GM19455 (cell line): ENCODE measurements around the gene PYDC2.
"Not testable (repeated sequence)": the region's sequence is repeated elsewhere in the genome, so short reads cannot be mapped to it uniquely, and the experiment has no call there.

ENCODE experiments used
- ATAC-seq: cut with Tn5 transposase; IDR thresholded peaks from one replicate; pipeline ENCODE4 v1.9.1; 2021; ENCODE audit not compliant: unreplicated experiment

PYDC2 gene

DNA sequence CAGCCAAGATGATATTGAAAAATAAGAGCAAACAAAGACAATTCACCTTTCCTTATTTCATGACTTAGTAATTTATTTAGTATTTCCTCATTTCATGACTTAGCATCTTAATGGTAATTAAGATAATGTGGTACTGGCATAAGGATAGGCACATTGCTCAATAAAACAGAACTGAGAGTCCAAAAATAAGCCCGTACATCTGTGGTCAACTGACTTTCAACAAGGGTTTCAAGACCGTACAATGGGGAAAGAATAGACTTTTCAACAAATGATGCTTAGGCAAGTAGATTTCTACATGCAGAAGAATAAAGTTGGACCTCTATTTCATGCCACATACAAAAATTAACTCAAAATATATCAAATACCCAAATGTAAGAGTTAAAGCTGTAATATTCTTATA, 603 bp upstream of the PYDC2 start:
- no peak for ATAC-seq

DNA sequence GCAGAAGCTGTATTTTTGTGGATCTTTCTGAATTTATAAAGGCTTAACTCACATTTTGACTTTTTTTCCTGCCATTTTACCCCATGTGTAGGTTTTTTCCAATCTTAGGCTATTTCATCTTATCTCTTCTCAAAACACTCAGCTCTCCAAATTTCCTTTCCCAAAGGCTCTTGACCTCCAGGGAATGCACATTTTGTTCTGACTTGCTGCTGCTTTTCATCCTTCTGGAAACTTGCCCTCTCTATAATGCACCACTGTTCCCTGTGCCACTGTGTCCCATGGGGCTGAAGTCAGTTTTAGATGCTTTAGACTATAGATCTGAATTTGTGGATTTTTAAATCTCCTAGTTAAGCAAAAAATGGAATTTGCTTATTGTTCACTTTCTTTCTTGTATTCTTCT, 9.1 kb downstream of the PYDC2 start:
- ATAC-seq, result no peak

DNA sequence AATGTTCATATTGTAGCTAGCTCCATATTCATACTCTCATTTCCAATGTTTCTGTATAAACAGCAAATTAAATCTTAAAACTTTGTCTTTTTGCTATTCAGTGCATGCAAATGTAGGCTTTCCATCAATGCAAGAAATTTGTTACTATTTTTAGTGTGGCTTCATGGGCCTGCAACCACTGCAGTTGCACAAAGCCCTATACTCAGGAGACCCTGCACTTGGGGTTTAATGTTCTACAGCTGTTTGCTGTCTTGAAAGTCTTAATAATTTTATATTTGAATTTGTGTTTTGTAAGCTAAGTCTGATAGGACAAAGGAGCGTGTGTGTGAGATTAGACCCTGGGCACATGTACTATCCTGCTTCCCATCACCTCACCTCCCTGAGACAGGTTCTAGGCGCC, 9.6 kb downstream of the PYDC2 start:
- no peak for ATAC-seq

DNA sequence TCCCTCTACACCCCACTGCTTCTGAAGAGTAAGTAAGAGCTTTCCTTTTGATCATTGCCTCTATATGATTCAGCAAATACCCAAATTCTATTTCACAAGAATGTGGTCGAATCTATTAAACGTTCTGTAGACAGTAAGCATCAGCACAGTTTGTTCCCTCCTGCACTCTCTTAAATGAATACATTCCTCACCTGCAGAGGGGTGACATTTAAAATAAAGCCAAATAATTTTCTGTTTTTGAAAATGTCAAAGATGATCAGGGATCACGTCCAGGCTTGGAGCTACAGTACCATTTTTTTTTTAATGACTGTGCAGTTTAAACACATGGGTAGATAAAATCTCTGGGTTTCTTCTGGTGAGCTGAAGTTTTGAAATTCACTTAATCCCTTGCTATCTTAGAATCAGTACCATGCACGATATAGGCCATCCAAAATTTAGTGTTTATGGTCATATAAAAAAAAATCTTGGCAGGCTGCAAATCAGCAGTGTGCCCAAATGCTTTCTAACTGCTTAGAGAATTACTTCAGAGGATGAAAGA, 12.8 kb downstream of the PYDC2 start:
- no peak for ATAC-seq

DNA sequence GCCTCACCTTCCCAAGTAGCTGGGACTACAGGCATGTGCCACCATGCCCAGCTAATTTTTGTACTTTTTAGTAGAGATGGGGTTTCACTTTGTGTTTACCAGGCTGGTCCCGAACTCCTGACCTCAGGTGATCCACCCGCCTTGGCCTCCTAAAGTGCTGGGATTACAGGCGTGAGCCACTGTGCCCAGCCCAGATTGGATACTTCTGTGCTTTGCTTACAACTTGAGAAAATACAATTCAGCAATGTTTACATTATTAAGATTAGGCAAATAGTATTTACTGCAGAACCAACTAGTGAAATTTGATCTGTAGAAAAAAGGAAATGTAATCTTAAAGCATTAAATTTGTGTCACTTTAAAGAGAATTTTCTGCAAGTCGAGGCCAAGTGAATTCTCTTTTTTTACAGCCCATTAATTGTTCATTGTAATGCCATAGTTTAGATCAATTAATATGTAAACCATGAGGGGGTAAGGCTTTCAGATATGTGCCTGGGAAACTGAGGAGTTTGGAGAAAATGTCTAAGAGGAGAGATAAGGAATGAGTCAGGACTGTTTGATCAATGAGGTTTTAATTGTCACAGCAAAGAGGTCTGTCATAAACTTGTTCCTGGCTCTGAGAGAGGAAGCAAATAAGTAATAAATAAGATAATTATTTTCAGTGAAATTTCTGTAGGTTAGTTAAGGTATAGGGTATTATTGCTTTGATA, 15.3 kb downstream of the PYDC2 start:
- no peak for ATAC-seq

DNA sequence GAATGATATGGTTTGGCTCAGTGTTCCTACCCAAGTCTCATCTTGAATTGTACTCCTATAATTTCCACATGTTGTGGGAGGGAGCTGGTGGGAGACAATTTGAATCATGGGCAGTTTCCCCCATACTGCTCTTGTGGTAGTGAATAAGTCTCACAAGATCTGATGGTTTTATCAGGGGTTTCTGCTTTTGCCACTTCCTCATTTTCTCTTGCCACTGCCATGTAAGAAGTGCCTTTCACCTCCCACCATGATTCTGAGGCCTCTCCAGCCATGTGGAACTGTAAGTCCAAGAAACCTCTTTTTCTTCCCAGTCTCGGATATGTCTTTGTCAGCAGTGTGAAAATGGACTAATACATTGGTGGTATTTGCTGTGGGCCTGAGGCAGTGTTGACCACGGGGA, 23.0 kb downstream of the PYDC2 start:
- not testable (repeated sequence) for ATAC-seq

DNA sequence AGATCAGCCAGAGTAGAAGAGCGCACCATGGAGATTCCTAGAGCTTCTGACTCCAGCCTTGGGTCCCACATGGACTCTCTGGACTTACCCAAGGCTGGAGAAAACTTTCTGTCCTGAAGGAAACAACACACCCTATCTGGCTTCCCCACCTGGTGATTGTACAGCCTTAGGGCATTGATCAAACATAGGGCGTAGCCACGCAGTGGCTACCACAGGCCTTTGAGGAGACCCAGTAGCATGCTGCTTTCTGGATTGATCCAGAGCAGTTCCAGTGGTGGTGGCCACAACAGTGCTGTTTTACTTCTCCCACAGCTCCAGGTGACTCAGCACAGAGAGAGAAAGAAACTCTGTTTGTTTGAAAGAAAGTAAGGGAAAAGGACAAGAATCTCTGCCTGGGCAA, 23.5 kb downstream of the PYDC2 start:
- ATAC-seq, result no peak

DNA sequence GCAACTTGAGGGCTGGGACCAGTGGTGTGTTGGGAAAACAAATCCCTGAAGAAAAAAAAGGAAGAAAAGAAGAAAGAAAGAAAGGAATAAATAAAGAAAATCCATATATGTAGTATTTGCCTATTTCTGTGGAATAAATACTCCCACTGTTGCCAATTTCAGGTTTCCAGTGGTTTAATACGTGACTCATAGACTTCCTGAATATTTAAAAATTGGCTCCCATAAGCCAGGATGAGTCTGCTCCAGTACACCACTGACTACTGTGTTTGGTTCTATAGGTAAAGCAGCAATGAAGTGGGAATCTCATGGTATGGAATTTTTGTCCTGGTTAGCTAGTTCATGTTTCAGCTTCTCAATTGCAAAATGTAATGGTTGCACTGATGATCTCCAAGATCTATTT, 31.6 kb downstream of the PYDC2 start:
- ATAC-seq, result no peak

DNA sequence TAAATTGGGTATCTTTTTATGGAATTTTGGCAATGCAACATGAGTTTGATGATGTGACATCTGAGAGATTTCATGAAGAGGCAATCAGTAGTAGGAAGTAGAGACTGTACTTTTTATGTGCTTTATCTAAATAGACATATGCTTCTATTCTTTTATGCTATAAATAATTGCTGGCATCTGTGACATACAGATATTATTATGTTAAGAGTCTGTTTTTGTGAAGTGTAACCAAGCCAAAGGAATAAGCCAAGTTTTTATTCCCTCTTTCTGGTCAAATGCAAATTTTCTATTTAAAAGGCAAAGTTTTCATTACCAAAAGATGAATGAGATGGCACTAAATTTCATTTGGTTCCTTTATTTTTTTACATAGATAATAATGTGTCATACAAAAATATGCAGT, 32.4 kb downstream of the PYDC2 start:
- ATAC-seq, result no peak

DNA sequence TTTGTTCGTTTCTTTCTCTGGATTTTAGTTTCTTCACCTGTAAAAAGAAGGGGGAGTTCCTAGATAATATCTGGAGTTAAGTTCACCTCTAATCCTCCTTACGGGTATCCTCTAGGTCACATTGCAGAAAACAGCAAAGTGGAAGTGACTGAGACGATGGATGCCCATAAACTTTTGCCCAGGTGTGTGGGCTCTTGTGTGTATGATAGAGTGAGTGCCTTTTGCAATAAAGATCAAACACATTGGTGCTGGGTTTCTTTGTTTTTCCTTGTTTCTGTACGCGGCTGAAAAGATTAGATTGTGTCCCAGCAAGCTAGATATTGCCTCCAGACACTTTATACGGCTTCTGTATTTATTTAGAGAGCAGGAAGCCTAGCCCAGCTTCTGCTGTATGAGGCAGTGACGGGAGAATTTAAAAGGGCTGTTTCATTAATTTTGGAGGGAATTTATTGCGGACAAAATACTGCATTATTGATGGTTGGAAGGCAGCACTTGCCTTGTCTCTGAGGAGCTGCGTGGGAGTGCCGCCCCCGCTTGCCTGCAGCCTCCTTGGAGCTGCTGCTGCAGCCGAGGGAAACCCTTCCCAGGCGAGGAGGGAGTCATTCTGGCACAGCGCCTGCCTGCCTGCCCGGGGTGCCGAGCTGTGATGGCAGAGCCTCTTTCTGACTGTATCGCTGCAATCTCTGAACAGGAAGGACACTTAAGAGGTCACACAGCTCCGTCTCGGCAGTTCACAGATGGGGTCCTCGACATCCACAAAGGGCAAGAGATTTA, 38.5 kb downstream of the PYDC2 start:
- ATAC-seq, result no peak

DNA sequence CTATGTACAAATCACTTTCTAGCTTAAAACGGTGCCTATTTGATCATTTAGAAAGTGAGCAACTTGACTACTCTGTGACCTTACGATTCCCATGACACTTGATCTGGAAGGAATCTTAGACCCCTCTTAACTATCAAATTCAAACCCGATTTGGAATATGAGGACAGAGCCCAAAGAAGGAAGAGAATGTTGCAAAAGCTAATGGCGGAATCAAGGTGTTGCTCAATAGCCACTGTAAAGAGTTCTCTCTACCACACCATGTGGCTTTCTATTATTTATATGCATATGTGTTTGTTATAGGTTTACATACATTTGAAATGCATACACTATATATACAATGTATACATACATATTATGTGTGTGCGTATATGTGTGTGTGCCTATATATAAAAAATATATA, 39.9 kb downstream of the PYDC2 start:
- no peak for ATAC-seq

DNA sequence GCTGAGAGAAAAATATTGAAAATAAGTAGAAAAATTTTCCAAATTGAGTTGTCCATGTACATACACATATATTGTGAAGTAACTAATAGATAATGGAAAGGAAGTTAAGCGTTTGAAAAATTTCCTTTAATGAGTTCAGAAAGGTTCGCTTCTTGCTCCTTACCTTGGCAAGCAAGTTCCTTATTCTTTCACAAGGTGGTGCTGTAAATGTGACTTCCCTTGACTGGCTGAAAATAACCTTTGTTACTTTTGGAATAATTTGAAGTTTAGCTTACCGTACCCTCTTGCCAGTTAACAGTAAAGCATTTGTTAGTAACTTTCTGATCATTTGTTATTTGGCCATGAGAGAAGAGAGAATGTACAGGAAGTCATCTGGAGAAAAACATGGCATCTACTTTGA, 41.6 kb downstream of the PYDC2 start:
- no peak for ATAC-seq

DNA sequence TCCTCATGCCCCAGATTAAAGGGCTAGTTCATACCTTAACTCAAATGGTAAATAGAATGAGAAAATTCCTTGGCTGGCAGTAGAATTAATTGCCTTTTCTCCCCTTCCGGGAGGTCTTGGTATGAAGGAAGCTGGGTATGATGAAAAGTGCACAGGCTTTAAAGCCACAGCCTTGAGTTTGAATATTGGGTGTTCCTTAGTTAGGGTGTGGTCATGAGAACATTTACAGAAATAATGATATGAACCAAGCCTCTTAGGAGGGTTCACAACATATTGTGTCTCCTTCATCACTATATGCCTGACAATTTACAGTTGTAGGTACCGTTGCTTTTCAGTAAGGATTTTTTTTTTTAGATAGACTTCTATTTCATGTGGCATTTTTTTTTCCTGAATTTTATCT, 48.1 kb downstream of the PYDC2 start:
- no peak for ATAC-seq
